Measurements from ENCODE around the gene HK3.

HK3 gene

GRCh38 chr5:176862330-176862995 lies 36.7 kb downstream of the HK3 start:
- Histone ChIP-seq H3K4me1 (ENCODE audit: low read length) (no peaks in the 10 kb centered on the region), H3K4me3 (ENCODE audit: low read length) (no peak overlapping the region), H3K27ac (ENCODE audit: low read length) (no peak overlapping the region), H3K9me2 (replicated peaks; ENCODE audit: insufficient read depth, low read length) (no peaks in the 10 kb centered on the region), H3K27me3 (replicated peaks; ENCODE audit: insufficient read depth, low read length) (peaks cover 87% of the 10 kb centered on the region), H2AFZ (ENCODE audit: low read length) (no peak overlapping the region), H3K79me2 (ENCODE audit: low read length) (no peaks in the 10 kb centered on the region), H4K20me1 (ENCODE audit: insufficient read depth, low read length) (no peaks in the 10 kb centered on the region), H3F3A (ENCODE audit: insufficient read depth, low read length) (no peaks in the 10 kb centered on the region), H3K4me2 (ENCODE audit: low read depth, low read length) (no peak overlapping the region), H3K9ac (ENCODE audit: low read length) (no peak overlapping the region), H3K9me3 (replicated peaks; ENCODE audit: insufficient read depth, low read length) (no peaks in the 10 kb centered on the region), H3K36me3 (replicated peaks; ENCODE audit: insufficient read depth, low read length) (no peaks in the 10 kb centered on the region)
- DNase-seq, result no peak
- no peak for TF ChIP-seq EZH2 (optimal IDR thresholded peaks at IDR 0.05; ENCODE audit: low read depth, low read length)
- no peak for TF ChIP-seq EZH2phosphoT487 (IDR thresholded peaks at IDR 0.05; ENCODE audit: low read length)
- TF ChIP-seq CTCF (IDR thresholded peaks at IDR 0.05; ENCODE audit: low read length), result no peak

- Histone ChIP-seq H3K36me3 (replicated peaks; ENCODE audit: insufficient read depth, low read length) (no peaks in the 10 kb centered on the region), H3K27ac (ENCODE audit: low read length) (no peak overlapping the region), H3K27me3 (replicated peaks; ENCODE audit: insufficient read depth, low read length) (peaks cover 87% of the 10 kb centered on the region), H4K20me1 (ENCODE audit: insufficient read depth, low read length) (no peaks in the 10 kb centered on the region), H3F3A (ENCODE audit: insufficient read depth, low read length) (no peaks in the 10 kb centered on the region), H3K9me2 (replicated peaks; ENCODE audit: insufficient read depth, low read length) (no peaks in the 10 kb centered on the region), H2AFZ (ENCODE audit: low read length) (no peak overlapping the region), H3K4me2 (ENCODE audit: low read depth, low read length) (no peak overlapping the region), H3K9ac (ENCODE audit: low read length) (no peak overlapping the region), H3K9me3 (replicated peaks; ENCODE audit: insufficient read depth, low read length) (no peaks in the 10 kb centered on the region), H3K4me1 (ENCODE audit: low read length) (no peaks in the 10 kb centered on the region), H3K4me3 (ENCODE audit: low read length) (no peak overlapping the region), H3K79me2 (ENCODE audit: low read length) (no peaks in the 10 kb centered on the region)
- TF ChIP-seq CTCF (IDR thresholded peaks at IDR 0.05; ENCODE audit: low read length) (no peak), EZH2 (optimal IDR thresholded peaks at IDR 0.05; ENCODE audit: low read depth, low read length) (no peak), EZH2phosphoT487 (IDR thresholded peaks at IDR 0.05; ENCODE audit: low read length) (no peak)
- no peak for DNase-seq
These were observed 37.9 kb downstream of the HK3 start for GRCh38 chr5:176861276-176861675.

- no peaks in the 10 kb centered on the region for H4K20me1 ChIP-seq (ENCODE audit: insufficient read depth, low read length)
- TF ChIP-seq CTCF (IDR thresholded peaks at IDR 0.05; ENCODE audit: low read length) (no peak), EZH2 (optimal IDR thresholded peaks at IDR 0.05; ENCODE audit: low read depth, low read length) (no peak), EZH2phosphoT487 (IDR thresholded peaks at IDR 0.05; ENCODE audit: low read length) (no peak)
- H3K27me3 ChIP-seq (replicated peaks; ENCODE audit: insufficient read depth, low read length), result peaks cover 87% of the 10 kb centered on the region
These were observed 38.8 kb downstream of the HK3 start for GRCh38 chr5:176860381-176860780.

More at GRCh38 chr5:176860381-176860780, 38.8 kb downstream of the HK3 start:
- no peaks in the 10 kb centered on the region for H3K36me3 ChIP-seq (replicated peaks; ENCODE audit: insufficient read depth, low read length)
- no peak overlapping the region for H3K4me3 ChIP-seq (ENCODE audit: low read length)
- H3K9me3 ChIP-seq (replicated peaks; ENCODE audit: insufficient read depth, low read length), result no peaks in the 10 kb centered on the region
- H2AFZ ChIP-seq (ENCODE audit: low read length), result no peak overlapping the region
- no peak for DNase-seq
- no peaks in the 10 kb centered on the region for H3K79me2 ChIP-seq (ENCODE audit: low read length)
- H3K27ac ChIP-seq (ENCODE audit: low read length), result no peak overlapping the region
- no peaks in the 10 kb centered on the region for H3K4me1 ChIP-seq (ENCODE audit: low read length)
- H3K4me2 ChIP-seq (ENCODE audit: low read depth, low read length), result no peak overlapping the region
- H3F3A ChIP-seq (ENCODE audit: insufficient read depth, low read length), result no peaks in the 10 kb centered on the region
- no peak overlapping the region for H3K9ac ChIP-seq (ENCODE audit: low read length)
- no peaks in the 10 kb centered on the region for H3K9me2 ChIP-seq (replicated peaks; ENCODE audit: insufficient read depth, low read length)

All from MM.1S (cell line).